Loucy (cell line): Measurements from ENCODE around the gene DBI.

Experiments
- CTCF ChIP-seq: fragments of 200-600 bp; sonication (generic); conservative IDR thresholded peaks from 2 replicates; pipeline ENCODE4 v1.5.1; 2014; ENCODE audit warnings: mild to moderate bottlenecking, antibody characterized with exemption, low read length
- EZH2phosphoT487 ChIP-seq: fragments of 200-600 bp; IDR thresholded peaks from 2 replicates; pipeline ENCODE4 v1.6.1; 2018; ENCODE audit warnings: antibody characterized with exemption, mild to moderate bottlenecking, moderate library complexity, borderline replicate concordance

GRCh38 chr2:119364798-119365197 is 2.0 kb upstream of the DBI start:
- TF ChIP-seq CTCF (no peak), EZH2phosphoT487 (no peak)
